Choroid plexus epithelial cell (primary cell): ENCODE measurements around the gene IL1RAPL1.
A peak's percentile ranks its signal among the peaks of the same experiment; 100 is the strongest.

Experiments used
- DNase-seq: peaks from one replicate; pipeline ENCODE4 v3.0.0-alpha.2; 2010; ENCODE audit warnings: low read depth
- H3K4me3 ChIP-seq: 2 replicates; pipeline ENCODE4 v1.5.1; 2011; ENCODE audit warnings: low read depth, mild to moderate bottlenecking, control low read depth, low read length, moderate library complexity
- TF ChIP-seq, protein P1 (sequence below): conservative IDR thresholded peaks from 2 replicates; pipeline ENCODE4 v1.5.1; 2011; ENCODE audit warnings: low read depth, mild to moderate bottlenecking, control low read depth, inconsistent platforms, low read length, moderate library complexity

Gene IL1RAPL1

GRCh38 chrX:29397506-29397905, 810.3 kb downstream of the IL1RAPL1 start:
- DNase-seq, result peak; percentile 80
- TF ChIP-seq, protein P1, sequence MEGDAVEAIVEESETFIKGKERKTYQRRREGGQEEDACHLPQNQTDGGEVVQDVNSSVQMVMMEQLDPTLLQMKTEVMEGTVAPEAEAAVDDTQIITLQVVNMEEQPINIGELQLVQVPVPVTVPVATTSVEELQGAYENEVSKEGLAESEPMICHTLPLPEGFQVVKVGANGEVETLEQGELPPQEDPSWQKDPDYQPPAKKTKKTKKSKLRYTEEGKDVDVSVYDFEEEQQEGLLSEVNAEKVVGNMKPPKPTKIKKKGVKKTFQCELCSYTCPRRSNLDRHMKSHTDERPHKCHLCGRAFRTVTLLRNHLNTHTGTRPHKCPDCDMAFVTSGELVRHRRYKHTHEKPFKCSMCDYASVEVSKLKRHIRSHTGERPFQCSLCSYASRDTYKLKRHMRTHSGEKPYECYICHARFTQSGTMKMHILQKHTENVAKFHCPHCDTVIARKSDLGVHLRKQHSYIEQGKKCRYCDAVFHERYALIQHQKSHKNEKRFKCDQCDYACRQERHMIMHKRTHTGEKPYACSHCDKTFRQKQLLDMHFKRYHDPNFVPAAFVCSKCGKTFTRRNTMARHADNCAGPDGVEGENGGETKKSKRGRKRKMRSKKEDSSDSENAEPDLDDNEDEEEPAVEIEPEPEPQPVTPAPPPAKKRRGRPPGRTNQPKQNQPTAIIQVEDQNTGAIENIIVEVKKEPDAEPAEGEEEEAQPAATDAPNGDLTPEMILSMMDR, result no peak
- H3K4me3 ChIP-seq, result no peak overlapping the region

- TF ChIP-seq, protein P1, result no peak
- H3K4me3 ChIP-seq, result no peak overlapping the region
- no peak for DNase-seq
Measured at GRCh38 chrX:29407357-29407756, 820.1 kb downstream of the IL1RAPL1 start.

DNA sequence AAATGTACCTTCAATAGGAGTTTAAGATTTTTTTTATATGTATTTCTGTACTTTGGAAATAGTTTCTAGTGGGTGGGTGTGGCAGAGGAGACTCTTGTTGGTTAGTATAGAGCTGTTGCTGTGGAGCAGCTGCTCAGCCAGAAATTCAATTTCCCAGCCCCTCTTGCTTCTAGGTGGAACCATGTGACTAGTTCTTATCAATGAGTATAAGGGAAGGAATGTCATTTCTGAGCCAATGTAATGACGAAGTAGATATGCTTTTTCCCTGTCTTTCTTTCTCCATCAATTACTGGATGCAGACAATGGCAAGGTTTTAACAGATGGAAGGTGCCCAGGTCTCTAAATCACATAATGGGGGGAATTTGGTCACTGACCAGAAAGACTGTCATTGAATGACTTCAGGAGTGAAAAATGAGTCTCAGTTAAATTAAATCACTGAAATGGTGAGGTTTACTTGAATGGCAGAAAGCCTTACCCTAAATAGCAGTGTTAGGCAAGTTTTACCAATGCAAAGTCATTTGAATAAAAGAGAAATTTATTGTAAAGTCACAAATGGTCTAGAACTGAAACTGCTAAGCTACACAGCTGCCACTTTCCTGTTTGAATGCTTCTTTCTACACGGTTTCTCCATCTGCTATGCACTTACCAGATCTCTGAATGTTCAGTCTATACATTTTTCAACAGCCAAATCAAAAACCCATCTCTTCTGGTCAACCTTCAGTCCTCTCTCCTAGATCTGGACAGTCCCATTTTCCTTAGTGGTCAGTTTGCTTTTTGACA, 832.7 kb downstream of the IL1RAPL1 start:
- peak; percentile 87 for DNase-seq
- H3K4me3 ChIP-seq, result no peak overlapping the region
- TF ChIP-seq, protein P1, result no peak

GRCh38 chrX:29422034-29422433, 834.8 kb downstream of the IL1RAPL1 start:
- no peak for DNase-seq
- TF ChIP-seq, protein P1, result no peak
- H3K4me3 ChIP-seq, result no peak overlapping the region

GRCh38 chrX:29431895-29432294, 844.6 kb downstream of the IL1RAPL1 start:
- TF ChIP-seq, protein P1, result no peak
- no peak overlapping the region for H3K4me3 ChIP-seq
- no peak for DNase-seq

DNA sequence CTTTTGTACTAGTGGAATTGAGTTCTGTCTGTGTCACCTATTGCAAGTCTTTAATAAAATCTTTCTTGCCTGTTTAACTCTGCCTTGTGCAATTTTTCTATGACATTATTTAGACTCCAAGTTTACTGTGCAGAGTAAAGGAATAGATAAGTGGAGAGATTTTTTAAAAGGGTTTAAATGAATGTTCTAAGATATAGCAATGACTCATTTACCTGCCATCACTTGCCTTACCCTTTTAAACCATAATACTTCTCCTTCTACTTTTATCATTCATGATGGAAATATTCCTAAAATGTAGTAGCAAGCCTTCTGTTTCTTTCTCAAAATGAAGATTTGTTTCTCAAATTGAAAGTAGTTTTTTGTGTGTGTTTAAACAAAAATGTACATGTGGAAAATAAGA, 845.3 kb downstream of the IL1RAPL1 start:
- TF ChIP-seq, protein P1, result no peak
- H3K4me3 ChIP-seq, result no peak overlapping the region
- no peak for DNase-seq

DNA sequence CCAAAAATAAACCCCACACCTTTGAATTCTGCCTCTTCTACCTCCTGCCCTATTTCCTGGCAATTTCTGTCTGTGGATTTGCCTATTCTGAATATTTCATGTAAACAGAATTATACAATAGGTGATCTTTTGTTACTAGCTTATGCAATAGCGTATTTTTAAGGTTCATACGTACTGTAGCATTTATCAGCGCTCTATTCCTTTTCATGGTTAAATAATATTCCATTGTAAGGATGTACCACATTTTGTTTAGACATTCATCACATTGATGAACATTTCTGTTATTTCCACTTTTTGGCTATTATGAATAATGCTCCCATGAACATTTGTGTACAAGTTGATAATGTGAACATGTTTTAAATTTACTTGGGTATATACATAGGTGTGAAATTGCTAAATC, 847.7 kb downstream of the IL1RAPL1 start:
- TF ChIP-seq, protein P1, result no peak
- H3K4me3 ChIP-seq, result no peak overlapping the region
- no peak for DNase-seq
